HG02938 (cell line): ENCODE data around the gene IMMP2L.
"Not testable (repeated sequence)": the region's sequence is repeated elsewhere in the genome, so short reads cannot be mapped to it uniquely, and the experiment has no call there.

Experiments used
- ATAC-seq: cut with Tn5 transposase; IDR thresholded peaks from one replicate; pipeline ENCODE4 v1.9.1; 2021; ENCODE audit warnings: mild to moderate bottlenecking, moderate library complexity; ENCODE audit not compliant: unreplicated experiment

IMMP2L gene

DNA sequence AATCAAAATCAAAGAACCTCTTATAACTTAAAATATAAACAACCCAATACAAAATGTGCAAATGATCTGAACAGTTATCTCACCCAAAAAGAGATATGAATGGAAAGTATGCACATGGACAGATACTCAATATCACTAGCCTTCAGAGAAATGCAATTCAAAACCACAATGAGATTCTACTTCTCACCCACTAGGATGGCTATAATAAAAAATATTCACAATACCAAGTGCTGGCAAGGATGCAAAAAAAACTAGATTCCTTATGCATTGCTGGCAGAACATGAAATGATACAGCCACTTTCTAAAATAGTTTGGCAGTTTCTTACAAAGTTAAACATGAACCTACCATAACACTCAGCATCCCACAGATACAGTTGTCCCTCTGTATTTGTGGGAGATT is 601.5 kb downstream of the IMMP2L start:
- ATAC-seq = no peak

DNA sequence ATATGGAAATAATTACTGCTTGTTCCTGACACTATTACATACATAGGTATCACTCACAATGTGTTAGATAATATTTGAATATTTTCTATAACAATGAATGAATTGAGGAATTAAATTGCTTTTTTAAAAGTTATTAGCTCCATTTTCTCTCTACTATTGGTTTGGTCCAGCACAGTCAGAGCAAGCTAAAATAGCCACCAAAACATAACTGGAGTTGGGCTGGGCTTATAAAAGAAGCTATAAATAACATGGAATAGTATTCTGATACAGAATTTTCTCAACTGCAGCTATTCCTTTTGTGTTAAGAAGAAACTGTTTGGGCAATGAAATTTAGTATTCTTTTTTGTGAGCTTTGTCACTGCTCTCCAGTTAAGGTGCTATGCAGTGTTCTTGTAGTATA is 614.0 kb downstream of the IMMP2L start:
- ATAC-seq = no peak

DNA sequence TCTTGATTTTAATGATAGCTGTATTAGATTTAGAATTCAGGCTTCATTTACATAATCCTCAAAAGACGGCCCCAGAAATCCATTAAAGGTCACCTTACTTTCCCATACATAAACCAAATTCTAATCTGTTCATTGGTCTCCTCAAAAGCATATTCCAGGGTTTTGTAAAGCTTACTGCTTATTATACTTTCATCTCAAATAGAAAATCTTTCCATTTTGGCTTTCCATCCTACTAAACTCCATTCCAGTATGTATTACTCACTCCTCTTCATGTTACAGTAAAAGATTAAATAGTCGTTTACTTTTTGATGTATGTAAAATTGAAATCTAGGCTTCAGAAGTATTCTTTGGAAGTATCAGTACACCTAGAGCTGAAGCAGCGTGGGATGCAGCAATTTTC is 614.9 kb downstream of the IMMP2L start:
- no peak for ATAC-seq

DNA sequence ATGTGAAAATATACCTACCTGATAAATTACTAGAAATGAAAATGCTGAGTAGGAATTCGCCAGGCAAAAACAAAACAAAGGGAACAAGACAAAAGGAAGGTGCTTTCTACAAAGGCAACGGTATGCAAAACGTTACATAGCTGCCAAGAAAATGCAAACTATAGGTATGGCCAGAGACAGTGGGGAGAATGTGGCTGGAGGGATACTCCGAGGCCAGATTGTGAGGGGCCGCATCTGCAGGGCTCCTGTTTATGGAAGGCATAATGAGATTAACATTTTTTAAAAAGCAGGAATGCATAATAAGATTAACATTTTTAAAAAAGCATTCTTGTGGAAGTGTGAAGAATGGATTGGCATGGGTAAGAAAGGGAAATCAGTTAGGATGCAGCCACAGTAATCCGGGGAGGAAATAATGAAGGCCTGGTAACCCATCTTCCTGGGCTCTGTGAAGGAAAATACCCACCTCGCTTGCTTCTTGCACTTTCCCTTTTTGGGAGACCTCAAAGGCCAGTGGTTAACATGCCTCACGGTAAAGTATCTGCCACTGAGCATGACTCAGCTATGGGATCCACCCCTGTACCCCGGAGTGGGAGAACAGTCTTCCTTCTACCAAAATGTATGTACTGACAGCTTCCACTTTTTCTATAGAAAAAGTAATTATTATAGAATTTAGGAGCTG is 617.2 kb downstream of the IMMP2L start:
- no peak for ATAC-seq

DNA sequence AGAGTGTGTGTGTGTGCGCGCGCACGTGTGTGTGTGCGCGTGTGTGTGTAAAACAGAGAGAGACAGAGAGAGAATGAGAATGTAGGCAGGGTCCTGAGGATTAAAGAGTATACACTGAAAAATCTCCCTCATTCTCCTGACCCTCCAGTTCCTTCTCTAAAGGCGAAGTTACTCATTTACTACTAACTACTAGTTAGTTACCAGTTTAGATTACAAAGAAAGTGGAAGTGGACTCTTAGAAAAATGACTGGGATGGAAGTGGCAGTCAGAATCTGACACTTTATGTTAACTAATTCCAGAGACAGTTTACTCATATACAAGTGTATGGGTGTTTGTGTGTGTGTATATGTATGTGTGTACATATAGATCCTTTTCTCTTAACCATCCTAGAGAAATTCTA is 617.8 kb downstream of the IMMP2L start:
- ATAC-seq = no peak

DNA sequence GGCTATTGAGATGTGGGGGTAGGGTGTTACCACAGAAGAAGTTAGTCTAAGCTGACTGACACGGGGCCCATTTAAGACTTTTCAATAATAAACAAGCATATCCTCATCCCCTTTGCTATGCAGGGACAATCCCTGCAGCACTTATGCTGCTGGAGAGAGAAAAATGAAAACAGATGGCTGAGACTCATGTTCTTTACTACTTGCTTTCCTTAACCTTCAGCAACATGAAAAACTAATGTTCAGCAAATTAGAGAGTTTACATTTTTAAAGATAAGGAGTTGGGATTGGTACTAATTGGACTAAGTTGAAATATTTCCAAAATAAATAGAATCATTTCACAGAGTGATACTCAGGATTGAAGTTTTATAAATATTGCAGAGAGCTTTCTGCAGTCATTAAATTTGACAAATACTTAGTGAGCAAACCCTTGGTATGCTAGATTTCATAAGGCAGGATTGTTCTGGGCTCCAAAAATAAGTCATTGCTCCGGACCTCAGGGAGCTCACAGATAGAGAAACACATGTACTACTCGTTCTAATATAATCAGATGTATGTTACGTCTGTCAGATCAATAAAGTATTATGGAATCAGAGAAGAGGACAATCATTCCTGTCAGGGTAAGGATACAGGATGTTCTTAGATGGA is 618.5 kb downstream of the IMMP2L start:
- ATAC-seq = no peak

DNA sequence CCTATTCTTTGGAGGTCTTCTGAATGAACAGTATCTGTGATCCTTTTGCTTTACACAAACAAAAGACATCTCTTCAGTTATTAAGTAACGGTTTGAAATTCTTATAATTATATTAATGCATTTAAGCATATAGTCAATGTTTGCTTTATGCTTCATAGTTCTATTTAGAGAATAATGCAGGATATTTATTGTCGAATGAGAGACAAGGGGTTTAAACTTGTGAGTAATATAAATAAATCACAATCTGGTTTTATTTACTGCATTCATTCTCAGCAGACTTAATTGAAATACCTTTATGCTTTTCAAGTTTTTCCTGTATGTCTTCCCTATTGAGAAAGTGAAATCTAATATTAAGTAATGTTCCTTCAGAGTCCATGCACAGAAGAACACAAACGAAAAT is 620.9 kb downstream of the IMMP2L start:
- no peak for ATAC-seq

DNA sequence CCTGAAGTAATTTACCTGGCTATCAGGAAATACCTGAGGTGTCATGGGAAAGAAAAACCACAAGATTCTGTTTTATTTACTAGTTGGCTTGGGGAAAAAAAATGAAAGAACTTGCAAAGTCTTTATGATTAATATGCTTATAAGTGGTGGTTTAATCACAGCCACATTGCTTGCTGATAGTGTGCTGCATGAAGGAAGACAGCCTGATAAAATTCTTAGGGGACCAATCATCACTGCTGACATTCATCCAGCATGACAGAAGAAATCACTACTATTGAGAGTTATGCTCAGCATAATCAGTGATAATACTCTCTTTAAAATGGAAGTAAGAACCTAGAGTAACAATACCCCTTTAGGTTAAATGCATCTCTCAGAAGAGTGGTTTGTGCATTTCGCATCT is 621.5 kb downstream of the IMMP2L start:
- ATAC-seq = no peak

DNA sequence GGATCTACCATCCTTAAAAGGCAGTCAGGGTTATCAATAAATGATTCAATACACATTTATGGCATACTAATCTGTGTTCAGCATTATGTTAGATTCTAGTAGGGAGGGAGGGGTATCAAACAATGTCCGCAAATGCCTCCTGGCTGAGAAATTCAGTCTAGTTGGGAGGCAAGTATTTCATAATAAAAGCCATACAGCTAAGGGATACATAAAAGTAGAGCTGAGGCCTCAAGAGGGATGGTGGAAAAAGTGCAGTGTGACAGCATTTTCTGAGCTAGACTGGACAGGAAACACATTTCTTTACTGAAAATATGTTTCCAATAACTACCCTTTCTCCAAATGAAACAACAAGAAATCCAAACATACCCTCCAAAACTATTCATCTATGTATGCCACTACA is 624.1 kb downstream of the IMMP2L start:
- no peak for ATAC-seq

DNA sequence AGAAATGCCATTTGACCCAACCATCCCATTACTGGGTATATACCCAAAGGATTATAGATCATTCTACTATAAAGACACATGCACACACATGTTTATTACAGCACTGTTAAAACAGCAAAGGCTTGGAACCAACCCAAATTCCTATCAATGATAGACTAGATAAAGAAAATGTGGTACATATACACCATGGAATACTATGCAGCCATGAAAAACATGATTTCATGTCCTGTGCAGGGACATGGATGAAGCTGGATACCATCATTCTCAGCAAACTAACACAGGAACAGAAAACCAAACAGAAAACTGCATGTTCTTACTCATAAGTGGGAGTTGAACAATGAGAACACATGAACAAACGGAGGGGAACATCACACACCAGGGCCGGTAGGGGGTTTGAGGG is 625.6 kb downstream of the IMMP2L start:
- ATAC-seq = not testable (repeated sequence)

DNA sequence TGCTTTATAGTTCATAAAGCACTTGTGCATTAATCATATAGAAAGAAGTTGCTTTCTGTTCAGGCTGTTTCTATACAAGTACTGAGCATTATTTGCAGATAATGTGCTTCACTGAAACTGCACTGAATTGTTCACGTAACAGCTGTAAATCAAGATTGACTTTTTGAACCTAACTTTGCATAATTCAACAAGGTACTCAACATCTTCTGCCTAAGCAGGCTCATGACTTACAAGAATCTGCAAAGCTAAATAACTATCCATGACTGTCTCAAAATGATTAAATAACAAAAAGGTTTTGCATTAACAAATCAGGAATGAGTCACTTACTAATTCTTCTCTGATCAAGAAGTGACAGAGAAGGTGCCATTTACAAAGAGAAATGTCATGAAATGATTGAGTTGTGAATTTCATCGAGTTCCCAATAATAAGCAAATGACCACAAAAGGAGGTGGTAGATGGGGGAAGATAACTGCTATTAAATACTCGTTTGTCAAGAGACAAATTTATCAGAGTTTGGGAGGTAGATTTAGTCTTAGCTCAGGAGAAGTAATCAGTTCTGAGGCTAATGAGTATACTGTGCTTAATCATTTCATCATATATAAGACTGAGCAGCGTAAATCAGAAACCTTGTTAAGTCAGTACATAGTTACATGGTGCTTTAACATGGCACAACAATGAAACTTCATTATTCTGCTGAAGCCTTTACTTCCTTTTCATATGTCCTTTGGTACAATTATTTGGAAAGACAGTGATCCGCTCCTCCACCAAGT is 632.6 kb downstream of the IMMP2L start:
- ATAC-seq = no peak

DNA sequence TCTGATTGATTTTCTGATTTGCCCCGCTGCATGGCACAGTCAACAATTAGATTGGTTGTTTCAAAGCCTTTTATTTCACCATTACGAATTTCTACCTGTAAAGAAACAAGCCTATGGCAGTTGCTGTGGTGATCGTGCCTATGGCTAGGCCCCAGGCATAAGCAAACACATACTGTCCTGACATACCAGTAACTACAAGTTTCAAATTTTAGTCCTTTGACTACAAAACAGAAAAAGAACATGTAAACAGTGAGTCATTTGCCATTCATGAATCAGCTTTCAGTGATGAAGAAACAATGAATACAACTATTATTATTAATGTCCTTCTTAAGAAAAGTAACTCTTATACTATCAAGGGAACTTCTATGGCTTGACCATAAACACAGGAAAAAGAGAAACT is 639.4 kb downstream of the IMMP2L start:
- ATAC-seq = no peak

DNA sequence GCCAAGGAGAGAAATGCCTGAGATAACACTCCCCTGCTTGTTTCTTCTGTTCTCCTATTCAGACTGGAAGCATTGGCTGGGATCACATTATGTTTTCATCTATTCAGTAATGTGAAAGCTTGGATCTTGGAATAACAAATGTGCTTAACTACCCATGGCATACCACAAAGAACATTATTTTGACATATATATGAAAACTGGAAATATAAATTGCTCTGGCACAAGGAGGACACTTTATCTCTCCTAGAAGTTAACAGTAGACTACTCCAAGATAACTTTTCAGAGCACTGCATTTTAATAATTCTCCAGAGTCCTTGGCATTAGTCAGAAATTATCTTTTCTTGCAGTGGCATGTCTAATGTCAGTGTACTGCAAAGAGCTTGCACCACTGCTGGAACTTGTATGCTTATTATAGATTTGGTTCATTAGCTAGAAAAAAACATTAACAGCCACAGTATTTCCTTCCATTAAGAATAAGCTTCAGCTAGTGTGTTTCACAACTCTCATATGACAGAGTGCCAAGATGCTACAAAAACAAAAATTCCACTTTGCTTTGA is 640.6 kb downstream of the IMMP2L start:
- ATAC-seq = no peak

DNA sequence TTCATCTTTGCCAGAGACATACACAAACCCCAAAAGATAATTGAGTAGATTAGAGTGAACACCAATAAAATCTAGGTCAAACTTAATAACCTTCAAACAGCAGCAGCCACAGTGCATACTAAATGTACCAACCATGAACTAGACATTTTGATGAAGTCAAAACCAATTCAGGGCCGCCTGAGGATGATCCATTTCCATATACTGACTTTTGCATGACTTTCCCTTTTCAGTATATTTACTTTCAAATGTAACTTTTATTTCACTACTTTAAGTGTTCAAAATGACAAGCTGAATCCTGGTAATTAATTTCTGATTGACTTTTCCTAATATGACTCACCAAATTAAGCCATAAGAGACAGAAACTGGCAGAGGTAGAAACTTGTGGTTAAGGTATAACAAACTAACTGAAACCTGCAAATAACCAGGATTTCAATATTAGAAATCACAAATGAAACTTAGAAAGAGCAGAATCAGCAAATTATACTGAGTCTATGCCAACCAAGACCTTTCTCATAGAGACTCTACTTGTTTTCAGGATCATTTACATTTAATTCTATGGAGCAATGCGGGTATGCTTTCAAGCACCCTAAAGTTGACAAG is 643.2 kb downstream of the IMMP2L start:
- peak; percentile 82 for ATAC-seq

DNA sequence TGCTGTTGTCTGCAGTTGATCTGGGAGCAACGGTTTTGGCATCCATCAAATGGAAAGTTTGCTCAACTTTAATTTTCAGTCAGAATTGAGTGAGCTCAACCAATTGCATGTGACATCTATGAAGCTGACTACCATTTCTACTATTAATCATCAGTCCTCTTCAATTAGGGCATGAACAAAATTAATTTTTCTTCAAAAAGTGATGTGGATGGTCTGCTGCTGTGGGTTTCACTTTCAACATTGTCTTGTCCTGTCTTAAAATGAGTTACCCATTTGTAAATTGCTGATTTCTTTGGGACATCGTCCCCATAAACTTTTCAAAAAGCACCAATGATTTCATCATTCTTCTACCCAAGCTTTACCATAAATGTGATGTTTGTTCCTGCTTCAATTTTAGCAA is 648.0 kb downstream of the IMMP2L start:
- ATAC-seq = no peak

DNA sequence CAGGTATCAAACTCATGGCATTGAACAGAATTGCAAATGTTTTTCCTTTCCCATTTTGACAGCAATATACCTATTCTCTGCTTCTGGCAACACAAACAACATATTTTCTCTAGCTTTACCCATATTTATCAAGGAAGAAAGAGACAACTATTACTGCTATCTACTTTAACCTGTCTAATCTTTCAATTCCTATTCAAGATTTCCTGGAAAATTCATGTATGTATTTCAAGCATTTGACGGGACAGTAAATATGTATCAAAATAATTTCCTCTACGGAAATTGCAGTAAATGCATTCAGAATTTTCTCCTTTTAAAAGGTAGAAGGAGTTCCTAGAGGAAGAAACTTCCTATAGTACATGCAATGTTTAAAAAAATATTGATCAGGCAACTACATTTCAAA is 650.7 kb downstream of the IMMP2L start:
- no peak for ATAC-seq

DNA sequence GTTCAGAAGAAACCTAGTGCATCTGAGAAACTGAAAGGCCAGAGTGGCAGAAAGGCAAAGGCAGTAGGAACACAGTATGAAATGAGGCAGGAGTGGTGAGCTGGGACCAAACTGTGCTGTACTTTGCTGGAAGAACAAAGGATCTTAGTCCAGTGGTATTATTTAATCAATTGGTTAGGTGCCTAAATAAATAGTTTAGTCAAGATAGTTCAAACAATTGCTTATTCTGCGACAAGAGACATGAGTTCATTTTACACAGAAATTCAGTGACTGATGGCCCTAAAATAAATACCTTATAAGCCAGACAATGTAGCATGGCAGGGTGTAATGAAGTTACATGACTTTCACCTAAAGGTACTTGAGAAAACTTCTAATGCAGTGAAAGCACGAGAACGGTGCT is 653.2 kb downstream of the IMMP2L start:
- no peak for ATAC-seq

DNA sequence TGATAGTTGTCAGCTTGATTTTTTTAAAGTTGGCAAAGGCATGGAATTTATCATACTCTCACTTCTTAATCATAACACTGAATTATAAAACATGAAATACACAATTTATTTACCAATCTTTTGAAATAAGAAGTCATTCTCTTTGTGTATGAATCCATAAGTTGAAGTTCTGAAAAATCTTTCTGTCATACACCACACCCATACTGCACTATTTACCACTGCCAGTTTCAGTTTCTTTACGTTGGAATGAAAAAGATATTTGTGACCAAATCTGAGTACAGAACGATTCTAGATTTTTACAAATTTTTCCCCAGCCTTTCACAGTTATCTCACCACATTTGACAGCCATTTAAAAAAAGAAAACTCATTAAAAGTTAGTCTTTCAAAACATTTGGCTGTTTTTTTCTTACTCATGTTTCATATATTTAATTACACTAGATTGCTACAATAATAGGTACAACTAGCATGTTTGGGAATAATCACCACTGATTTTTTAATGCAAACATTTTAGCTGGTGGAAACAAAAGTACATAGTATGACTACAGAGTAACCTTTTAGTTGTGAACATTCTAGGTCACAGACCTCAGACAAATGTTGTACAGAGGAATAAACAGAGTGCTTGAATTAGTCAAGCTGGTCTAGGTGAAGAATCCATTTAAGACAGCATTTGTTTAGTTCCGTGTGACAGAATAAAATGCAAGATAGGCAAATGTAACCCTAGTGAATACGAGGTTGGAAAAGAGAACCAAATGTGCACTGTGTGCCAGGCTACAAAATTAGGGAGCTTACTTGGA is 656.3 kb downstream of the IMMP2L start:
- no peak for ATAC-seq

DNA sequence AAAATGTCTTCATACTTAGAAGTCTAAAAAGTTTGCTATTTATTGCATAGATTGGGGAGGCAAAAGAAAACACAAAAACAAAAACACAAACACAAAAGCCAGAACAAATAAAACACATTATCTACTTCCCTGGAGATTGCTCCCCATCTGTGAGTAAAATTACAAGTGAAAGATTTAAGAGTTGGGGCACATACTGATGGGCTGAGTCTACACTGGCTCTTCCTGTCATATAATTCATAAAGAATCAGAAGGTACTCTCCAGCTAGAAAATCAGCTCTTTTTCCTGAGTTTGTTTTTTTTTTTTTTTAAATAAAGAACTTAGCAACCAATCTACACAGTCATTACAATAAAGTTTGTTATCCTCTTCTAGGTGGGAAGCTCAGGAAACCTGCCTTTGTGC is 663.8 kb downstream of the IMMP2L start:
- no peak for ATAC-seq

DNA sequence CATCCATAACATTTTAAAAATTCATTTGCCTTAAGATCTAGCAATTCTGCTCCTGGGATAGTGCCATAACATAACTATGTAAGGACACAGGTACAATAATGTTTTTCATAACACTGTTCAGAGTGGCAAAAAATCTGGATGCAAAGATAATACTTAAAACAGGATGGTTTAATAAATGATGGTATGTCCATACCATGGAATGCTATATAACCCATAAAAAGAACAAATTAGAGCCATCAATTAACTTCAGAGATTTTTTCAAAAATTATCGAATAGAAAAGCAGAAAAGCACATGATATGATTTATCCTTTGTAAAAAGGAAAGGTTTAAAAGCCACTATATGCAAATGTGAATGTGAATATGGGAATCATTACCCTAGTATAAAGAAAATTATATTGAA is 664.8 kb downstream of the IMMP2L start:
- ATAC-seq = no peak

DNA sequence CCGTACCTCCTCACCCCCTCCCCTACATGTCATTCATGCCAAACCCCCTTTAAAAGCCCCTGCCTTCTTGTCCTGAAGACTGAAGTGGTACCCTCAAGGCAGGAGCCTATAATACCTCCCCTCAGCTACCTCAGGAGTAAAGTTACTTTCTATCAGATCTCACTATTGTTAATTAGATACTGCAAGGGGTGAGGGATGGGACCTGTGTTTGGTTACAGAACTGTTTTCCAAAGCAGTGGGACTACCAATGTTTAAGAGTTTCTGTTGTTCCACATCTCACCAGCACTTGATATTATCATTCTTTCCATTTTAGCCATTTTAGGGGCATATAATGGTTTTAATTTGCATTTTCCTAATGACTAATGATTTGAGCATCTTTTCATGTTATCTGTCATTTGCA is 668.2 kb downstream of the IMMP2L start:
- no peak for ATAC-seq
